Mammary epithelial cell (primary cell): ENCODE results near the gene RIPK4.

Source experiments
- CTCF ChIP-seq, 2 donors: IDR thresholded peaks in 1 of 2; conservative IDR thresholded peaks in 1 of 2; 2 replicates each; pipeline ENCODE4 v1.5.1; 2011 to 2012; ENCODE audit warnings: inconsistent platforms in 2 of 2, low read length in 2 of 2, mild to moderate bottlenecking in 2 of 2, control low read depth in 1 of 2, low read depth in 1 of 2; ENCODE audit not compliant: insufficient read depth in 1 of 2; ENCODE audit errors: extremely low read depth in 1 of 2
- EZH2 ChIP-seq: IDR thresholded peaks from 2 replicates; pipeline ENCODE4 v1.6.1; 2012; ENCODE audit warnings: low read length, inconsistent platforms, borderline replicate concordance

- TF ChIP-seq CTCF (conservative IDR thresholded peaks at IDR 0.05 in 1 of 2, IDR thresholded peaks at IDR 0.05 in 1 of 2; ENCODE audit: extremely low read depth in 1 of 2, insufficient read depth in 1 of 2, low read depth in 1 of 2, low read length in 2 of 2) (no peak), EZH2 (no peak)
Measured at GRCh38 chr21:41717573-41718330, 49.1 kb downstream of the RIPK4 start.
